ENCODE results near the gene TTC1.

- TF ChIP-seq CTCF (conservative IDR thresholded peaks at IDR 0.05; ENCODE audit: low read length) (no peak), EZH2phosphoT487 (IDR thresholded peaks at IDR 0.05; ENCODE audit: borderline replicate concordance, low read depth, low read length) (no peak)
Observed at GRCh38 chr5:159992566-159992965, 16.4 kb upstream of the TTC1 start.

All from OCI-LY7 (cell line).